T-helper 1 cell treated with Interleukin-12 subunit alpha and Interleukin-12 subunit beta and Interleukin-4 antibody, amounts not matched to agents 30 μg/mL and 1 μg/mL, for 36 hours (primary cell): ENCODE data around the gene RCC1.
"Not testable (repeated sequence)": the region's sequence is repeated elsewhere in the genome, so short reads cannot be mapped to it uniquely, and the experiment has no call there.

Experiments
- H3K27ac Mint-ChIP-seq: one replicate; pipeline ENCODE4 v1.8.0; 2021; ENCODE audit warnings: mild to moderate bottlenecking, mixed read lengths
- H3K27me3 Mint-ChIP-seq: one replicate; pipeline ENCODE4 v1.8.0; 2021; ENCODE audit warnings: low read depth, mixed read lengths
- H3K36me3 Mint-ChIP-seq: one replicate; pipeline ENCODE4 v1.8.0; 2021; ENCODE audit warnings: low read depth, mixed read lengths
- H3K4me1 Mint-ChIP-seq: one replicate; pipeline ENCODE4 v1.8.0; 2021; ENCODE audit warnings: low read depth, mixed read lengths
- H3K4me3 Mint-ChIP-seq: one replicate; pipeline ENCODE4 v1.8.0; 2021; ENCODE audit warnings: mild to moderate bottlenecking, moderate library complexity, mixed read lengths
- H3K9me3 Mint-ChIP-seq: one replicate; pipeline ENCODE4 v1.8.0; 2021; ENCODE audit warnings: mixed read lengths

The RCC1 gene

GRCh38 chr1:28579401-28579800 is 73.6 kb downstream of the RCC1 start:
- Mint-ChIP-seq H3K4me1 (peaks cover 27% of the 10 kb centered on the region), H3K4me3 (peak overlapping the region; percentile 94), H3K27ac (peak overlapping the region; percentile 53), H3K36me3 (peaks cover 45% of the 10 kb centered on the region), H3K27me3 (no peaks in the 10 kb centered on the region), H3K9me3 (no peaks in the 10 kb centered on the region)

- peak overlapping the region; percentile 90 for H3K27ac Mint-ChIP-seq
- peak overlapping the region; percentile 94 for H3K4me3 Mint-ChIP-seq
- no peaks in the 10 kb centered on the region for H3K27me3 Mint-ChIP-seq
- H3K9me3 Mint-ChIP-seq: no peaks in the 10 kb centered on the region
- peaks cover 43% of the 10 kb centered on the region for H3K36me3 Mint-ChIP-seq
- H3K4me1 Mint-ChIP-seq: peaks cover 29% of the 10 kb centered on the region
Measured at GRCh38 chr1:28580722-28581530, 75.1 kb downstream of the RCC1 start.

GRCh38 chr1:28581531-28582247 is 75.8 kb downstream of the RCC1 start:
- Mint-ChIP-seq H3K4me3 (peak overlapping the region; percentile 94), H3K9me3 (no peaks in the 10 kb centered on the region), H3K36me3 (peaks cover 43% of the 10 kb centered on the region), H3K4me1 (peaks cover 29% of the 10 kb centered on the region), H3K27me3 (no peaks in the 10 kb centered on the region), H3K27ac (peak overlapping the region; percentile 90)

- peaks cover 29% of the 10 kb centered on the region for H3K4me1 Mint-ChIP-seq
- peaks cover 38% of the 10 kb centered on the region for H3K36me3 Mint-ChIP-seq
- H3K9me3 Mint-ChIP-seq: no peaks in the 10 kb centered on the region
- peak overlapping the region; percentile 90 for H3K27ac Mint-ChIP-seq
- H3K4me3 Mint-ChIP-seq: peak overlapping the region; percentile 94
- no peaks in the 10 kb centered on the region for H3K27me3 Mint-ChIP-seq
Measured at GRCh38 chr1:28582248-28582615, 76.4 kb downstream of the RCC1 start.

GRCh38 chr1:28586585-28587391 is 80.9 kb downstream of the RCC1 start:
- not testable (repeated sequence) for H3K27me3 Mint-ChIP-seq, H3K4me3 Mint-ChIP-seq, H3K9me3 Mint-ChIP-seq, H3K27ac Mint-ChIP-seq, H3K4me1 Mint-ChIP-seq, H3K36me3 Mint-ChIP-seq
